Upper lobe of right lung (tissue), 1 donor: ENCODE results near the gene GPR153. TPM values are rescaled to one million over a fixed set of nuclear protein-coding genes. Genes with fewer than 3 reads are reported as not detected.

Experiments used
- ATAC-seq: fragments of 200-7000 bp; cut with Tn5 transposase; one replicate; pipeline ENCODE4 v1.9.1; 2020; ENCODE audit warnings: mild to moderate bottlenecking, moderate library complexity
- DNase-seq: peaks from one replicate; pipeline ENCODE4 v3.0.0-alpha.2; 2020
- H3K27ac ChIP-seq: fragments of 200-600 bp; one replicate; pipeline ENCODE4 v1.8.0; 2022
- H3K27me3 ChIP-seq: fragments of 200-600 bp; one replicate; pipeline ENCODE4 v1.8.0; 2022; ENCODE audit warnings: mild to moderate bottlenecking
- H3K36me3 ChIP-seq: fragments of 200-600 bp; one replicate; pipeline ENCODE4 v1.8.0; 2022
- H3K4me1 ChIP-seq: fragments of 200-600 bp; one replicate; pipeline ENCODE4 v1.8.0; 2022
- H3K4me3 ChIP-seq: fragments of 200-600 bp; one replicate; pipeline ENCODE4 v1.8.0; 2022; ENCODE audit warnings: mild to moderate bottlenecking
- H3K9me3 ChIP-seq: fragments of 200-600 bp; one replicate; pipeline ENCODE4 v1.8.0; 2022
- CTCF ChIP-seq: fragments of 200-600 bp; IDR thresholded peaks from one replicate; pipeline ENCODE4 v1.8.0; 2022; ENCODE audit warnings: antibody characterized with exemption
- intact Hi-C: fragments of 100-400 bp; cut with DNase I; formaldehyde crosslinking; loops from one replicate; pipeline ENCODE4 v1.11.0; 2022
- total RNA-seq: library from RNA; stranded (reverse); fragmentation: NEBNext Ultra II Directional; extraction: Animal tissue kit (Norgen Biotek cat#: 25700); gene quantifications from one replicate; pipeline ENCODE4 v1.2.1, GENCODE V29; 2021
- donor health status: DM: no; HTN: yes; CAD: no; lungs with severe emphysema.

The GPR153 gene
- total RNA-seq, 1 donor from 2014 or later = 16.9 TPM

DNA sequence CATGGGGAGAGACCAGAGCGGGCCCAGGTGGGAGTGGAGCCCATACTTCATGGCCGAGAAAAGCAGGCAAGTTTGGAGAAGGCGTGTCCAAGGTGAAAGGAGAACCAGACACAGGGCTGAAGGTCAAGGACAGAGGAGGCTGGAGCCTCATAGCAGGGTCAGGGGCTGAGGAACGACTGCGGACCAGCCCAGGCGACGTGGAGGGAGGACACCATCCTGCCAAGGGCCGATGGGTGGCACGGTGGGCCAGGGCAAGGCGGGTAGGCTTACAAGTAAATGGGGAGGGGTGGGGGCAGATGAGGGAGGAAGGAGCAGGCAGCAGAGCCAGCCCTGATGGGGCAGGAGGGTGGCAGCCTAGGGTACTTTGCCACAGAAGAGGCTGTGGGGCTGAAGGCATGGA, 18.2 kb upstream of the GPR153 start:
- no peak for TF ChIP-seq CTCF
- DNase-seq = no peak
- no peaks in the 10 kb centered on the region for H3K36me3 ChIP-seq

GRCh38 chr1:6278263-6278662, 17.4 kb upstream of the GPR153 start:
- H3K27me3 ChIP-seq = no peaks in the 10 kb centered on the region

More for the DNA sequence above, 18.2 kb upstream of the GPR153 start:
- ATAC-seq = no peak
- Histone ChIP-seq H3K4me3 (no peak overlapping the region), H3K9me3 (no peaks in the 10 kb centered on the region), H3K27ac (no peak overlapping the region), H3K27me3 (no peaks in the 10 kb centered on the region), H3K4me1 (no peaks in the 10 kb centered on the region)
- intact Hi-C loops = no loop called here

DNA sequence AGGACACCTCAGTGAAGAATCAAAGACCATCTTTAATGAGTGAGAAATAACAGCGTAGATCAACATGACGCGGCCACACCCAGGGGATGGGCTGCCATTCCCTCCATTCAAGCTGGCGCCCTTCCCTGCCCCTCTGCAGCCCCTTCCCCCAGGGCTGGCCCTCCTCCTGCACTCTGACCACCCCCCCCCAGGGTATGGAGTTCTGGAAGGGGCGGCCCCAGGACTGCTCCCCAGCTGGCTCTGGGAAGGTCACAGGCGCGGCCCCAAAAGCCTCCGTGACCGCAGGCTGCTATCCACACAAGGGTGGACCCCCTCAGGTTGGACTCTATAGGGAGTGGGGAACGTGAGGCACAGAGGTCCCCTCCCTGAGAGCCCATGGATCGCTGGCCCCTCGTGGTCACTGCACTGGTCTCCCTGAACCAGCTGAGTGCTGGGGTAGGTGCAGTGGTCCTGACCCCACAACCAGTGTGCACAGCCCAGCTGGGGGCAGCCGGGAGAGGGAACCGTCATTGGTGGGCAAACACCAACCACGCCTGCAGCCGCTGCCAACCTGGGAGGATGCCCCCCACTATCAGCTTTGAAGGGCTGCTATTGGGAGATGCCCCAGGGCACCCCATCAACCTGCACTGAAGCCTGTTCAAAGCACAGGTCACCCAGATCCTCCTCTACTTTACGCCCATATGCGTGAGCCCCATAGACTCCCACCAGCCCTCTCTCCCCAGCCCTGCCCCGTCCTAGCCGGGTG, 16.1 kb upstream of the GPR153 start:
- ATAC-seq (no peak), DNase-seq (no peak)
- no peak overlapping the region for H3K4me3 ChIP-seq
- no peak for TF ChIP-seq CTCF
- no peak overlapping the region for H3K27ac ChIP-seq
- no peaks in the 10 kb centered on the region for H3K4me1 ChIP-seq
- no peaks in the 10 kb centered on the region for H3K27me3 ChIP-seq
- H3K9me3 ChIP-seq = no peaks in the 10 kb centered on the region
- H3K36me3 ChIP-seq = no peaks in the 10 kb centered on the region
- intact Hi-C loops = no loop called here

More at GRCh38 chr1:6278263-6278662, 17.4 kb upstream of the GPR153 start:
- Histone ChIP-seq H3K9me3 (no peaks in the 10 kb centered on the region), H3K27ac (no peak overlapping the region), H3K4me3 (no peak overlapping the region), H3K4me1 (no peaks in the 10 kb centered on the region), H3K36me3 (no peaks in the 10 kb centered on the region)
- intact Hi-C loops = no loop called here
- no peak for DNase-seq
- ATAC-seq = no peak
- TF ChIP-seq CTCF = no peak

DNA sequence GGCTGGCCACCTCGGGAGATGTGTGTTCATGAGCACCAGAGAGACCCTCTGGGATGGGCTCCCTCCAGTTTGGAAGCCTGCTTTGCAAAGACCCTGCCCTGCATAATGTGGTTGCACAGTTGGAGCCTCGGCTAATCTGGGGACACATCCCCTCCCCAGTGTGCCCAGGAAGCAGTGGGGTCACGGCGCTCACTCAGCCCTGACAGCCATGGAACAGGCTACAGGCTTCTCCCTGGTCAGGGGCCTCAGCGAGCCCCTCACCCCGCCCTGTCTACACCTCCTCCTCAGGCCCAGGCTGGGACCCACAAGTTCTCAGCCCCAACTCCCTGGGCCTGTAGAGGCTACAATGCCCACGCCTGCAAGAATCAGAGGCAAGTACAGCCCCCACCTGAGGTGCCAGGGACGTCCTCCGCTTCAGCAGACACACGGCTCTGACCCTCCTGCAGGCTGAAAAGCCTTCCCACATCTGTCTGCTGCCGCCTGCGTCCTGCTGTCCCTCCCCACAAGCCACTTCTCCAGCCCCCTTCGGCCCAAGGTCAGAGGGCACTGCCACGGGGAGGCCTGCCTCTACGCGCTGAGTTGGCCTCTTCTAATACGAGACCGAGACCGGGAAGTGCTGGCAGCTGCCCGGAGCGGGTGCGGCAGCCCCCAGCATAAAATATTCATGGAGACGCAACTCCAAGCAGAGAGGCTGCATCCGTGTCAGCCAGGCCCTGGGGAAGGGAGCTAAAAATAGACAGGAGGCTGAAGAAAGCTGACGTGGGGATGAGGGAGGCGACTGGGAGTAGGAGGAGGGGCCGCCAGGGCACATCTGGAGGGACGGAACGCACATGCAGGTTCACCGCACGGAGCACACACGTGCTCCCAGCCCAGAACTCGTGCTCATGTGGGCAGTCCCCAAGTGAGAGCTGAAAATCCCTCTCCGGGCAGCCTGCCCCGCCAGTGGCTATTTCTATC, 15.2 kb upstream of the GPR153 start:
- H3K4me3 ChIP-seq = peak overlapping the region; percentile 3
- ATAC-seq = no peak
- H3K36me3 ChIP-seq = no peaks in the 10 kb centered on the region
- no peaks in the 10 kb centered on the region for H3K27me3 ChIP-seq
- H3K4me1 ChIP-seq = no peaks in the 10 kb centered on the region
- H3K27ac ChIP-seq = peak overlapping the region; percentile 42
- DNase-seq = no peak
- intact Hi-C loops = no loop called here
- no peaks in the 10 kb centered on the region for H3K9me3 ChIP-seq
- no peak for TF ChIP-seq CTCF

DNA sequence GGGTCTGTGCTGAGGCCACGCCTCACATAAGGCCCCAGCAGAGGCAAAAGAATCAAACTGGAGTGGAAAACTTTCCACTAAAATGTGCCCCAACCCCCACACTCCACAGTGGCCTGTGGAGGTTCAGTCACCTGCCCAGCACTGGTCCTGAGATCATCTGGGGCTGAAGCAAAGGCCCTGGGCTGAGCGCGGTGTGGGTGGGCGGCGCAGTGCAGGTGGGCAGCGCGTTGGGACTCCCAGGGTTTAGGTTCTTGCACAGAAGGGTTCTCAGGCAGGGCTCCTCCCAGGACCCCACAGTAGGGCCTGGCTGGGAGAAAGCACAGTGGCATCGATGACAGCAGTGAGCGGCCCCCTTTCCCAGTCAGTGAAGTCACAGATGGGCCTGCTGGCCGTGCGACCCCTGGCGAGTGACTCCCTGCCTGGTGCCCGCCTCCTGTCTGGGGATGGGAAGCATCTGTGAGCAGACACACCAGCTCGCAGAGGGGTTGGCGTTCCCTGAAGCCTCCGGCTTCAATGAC, 13.8 kb upstream of the GPR153 start:
- Histone ChIP-seq H3K4me3 (no peak overlapping the region), H3K9me3 (no peaks in the 10 kb centered on the region), H3K4me1 (no peaks in the 10 kb centered on the region), H3K36me3 (no peaks in the 10 kb centered on the region), H3K27me3 (no peaks in the 10 kb centered on the region), H3K27ac (no peak overlapping the region)
- intact Hi-C loops = no loop called here
- TF ChIP-seq CTCF = no peak
- DNase-seq (no peak), ATAC-seq (no peak)
